ENCODE results near the gene CPXM2.

DNA sequence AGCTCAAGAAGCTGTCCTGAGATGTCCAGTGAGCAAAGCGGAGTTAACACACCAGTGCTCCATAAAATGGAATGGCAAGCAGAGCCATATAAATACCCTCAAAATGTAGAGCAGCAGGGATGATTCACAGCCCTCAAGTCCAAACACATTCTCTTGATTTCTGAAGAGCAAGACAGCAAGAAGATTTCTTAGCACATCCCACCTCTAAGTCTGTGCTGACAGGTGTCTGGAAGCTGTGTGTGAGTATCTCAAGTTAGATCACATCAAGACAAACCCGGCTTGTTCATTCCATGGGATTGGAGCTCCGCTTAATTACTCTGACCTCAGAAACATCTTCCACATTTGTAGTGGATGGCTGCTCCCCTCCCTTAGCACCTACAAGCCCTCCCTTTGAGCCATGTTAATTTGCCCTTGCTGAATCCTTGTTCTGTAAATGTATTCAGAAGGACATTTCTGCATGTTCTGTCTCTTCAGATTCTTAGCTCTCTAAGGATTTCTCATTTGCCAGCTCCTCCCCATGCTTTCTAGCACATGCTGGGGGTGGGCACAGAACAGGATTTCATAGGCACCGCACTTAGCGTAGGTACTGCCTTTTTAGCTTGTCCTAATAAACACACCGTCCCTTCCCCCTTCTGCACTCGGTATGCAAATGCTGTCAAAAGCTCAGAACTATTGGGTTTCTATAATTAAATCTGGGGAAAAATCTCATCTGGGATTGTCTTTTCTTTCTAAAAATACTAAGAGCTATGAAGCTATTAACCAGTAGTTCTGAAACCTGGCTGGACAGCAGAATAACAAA lies 112.7 kb downstream of the CPXM2 start:
- TF ChIP-seq EZH2phosphoT487 (IDR thresholded peaks at IDR 0.05; ENCODE audit: insufficient read depth, low read depth) (no peak), EZH2 (IDR thresholded peaks at IDR 0.05; ENCODE audit: insufficient read depth, poor library complexity, severe bottlenecking) (no peak)
